NCI-H2081 (cell line): ENCODE measurements around the gene PSMC6.
A peak's percentile ranks its signal among the peaks of the same experiment; 100 is the strongest.
"Not testable (repeated sequence)": the region's sequence is repeated elsewhere in the genome, so short reads cannot be mapped to it uniquely, and the experiment has no call there.

Experiments
- DNase-seq, 2 experiments: peaks; one replicate each; lab custom pipeline; 2025; lab: John Stamatoyannopoulos, UW

The PSMC6 gene

DNA sequence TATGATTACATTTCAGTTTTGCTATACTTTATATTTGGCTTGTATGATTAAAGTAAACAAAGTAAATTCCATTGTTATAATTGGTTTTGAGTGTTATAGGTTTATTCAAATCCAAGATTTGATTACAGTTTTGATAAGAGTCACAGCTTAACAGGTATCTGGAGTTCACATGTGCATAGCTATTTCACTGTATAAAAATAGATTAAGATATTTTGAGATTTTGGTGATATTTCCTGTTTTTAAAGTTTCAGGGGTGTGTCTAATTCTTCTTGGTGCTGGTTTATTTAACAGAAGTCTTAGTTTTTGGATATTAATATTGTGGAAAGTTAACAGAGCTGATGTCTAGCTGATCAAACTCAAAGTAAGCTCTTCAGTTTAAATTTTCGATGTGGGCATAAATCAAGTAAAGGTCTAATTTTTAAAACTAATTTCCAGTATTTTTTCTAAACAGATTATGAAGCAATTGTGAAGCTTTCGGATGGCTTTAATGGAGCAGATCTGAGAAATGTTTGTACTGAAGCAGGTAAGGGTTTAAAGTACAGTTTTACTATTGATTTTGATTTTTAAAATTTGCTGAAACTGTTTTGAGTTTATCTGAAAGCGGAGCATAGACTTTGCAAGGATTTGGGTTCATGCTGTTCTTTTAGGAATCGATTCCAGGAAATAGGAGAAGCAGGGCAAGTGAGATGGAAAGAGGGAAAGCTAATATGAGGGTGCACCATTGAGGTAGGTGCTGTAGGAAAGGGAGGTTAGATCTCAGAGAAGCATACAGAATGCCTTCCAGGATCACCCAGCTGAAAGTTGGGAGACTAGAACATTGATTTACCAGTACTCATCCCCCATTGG, 16.7 kb downstream of the PSMC6 start:
- no peak for DNase-seq

DNA sequence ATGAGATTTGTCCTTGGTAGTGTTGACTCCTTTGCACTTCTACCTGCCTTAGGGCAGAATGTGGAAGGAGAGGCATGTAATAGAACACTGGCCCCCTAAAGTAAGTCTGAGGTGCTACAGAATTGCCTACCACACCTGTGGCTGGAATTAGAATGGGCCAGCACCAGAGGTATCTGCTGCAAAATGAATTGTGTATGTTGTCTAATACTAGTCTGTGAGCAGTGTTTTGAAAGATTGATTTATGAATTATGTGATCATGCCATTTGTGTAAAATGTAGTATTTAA, 17.3 kb downstream of the PSMC6 start:
- DNase-seq, result no peak

DNA sequence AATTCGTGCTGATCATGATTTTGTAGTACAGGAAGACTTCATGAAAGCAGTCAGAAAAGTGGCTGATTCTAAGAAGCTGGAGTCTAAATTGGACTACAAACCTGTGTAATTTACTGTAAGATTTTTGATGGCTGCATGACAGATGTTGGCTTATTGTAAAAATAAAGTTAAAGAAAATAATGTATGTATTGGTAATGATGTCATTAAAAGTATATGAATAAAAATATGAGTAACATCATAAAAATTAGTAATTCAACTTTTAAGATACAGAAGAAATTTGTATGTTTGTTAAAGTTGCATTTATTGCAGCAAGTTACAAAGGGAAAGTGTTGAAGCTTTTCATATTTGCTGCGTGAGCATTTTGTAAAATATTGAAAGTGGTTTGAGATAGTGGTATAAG, 20.5 kb downstream of the PSMC6 start:
- not testable (repeated sequence) for DNase-seq

DNA sequence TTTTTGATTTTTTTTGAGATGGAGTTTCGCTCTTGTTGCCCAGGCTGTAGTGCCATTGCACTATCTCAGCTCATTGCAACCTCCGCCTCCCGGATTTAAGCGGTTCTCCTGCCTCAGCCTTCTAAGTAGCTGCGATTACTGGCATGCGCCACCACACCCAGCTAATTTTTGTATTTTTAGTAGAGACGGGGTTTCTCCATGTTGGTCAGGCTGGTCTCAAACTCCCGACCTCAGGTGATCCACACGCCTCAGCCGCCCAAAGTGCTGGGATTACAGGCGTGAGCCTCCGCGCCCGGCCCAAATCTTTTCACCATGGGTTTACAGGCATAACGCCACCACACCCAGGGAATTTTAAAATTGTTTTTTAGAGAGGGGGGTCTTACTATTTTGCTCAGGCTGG, 22.0 kb downstream of the PSMC6 start:
- DNase-seq, result not testable (repeated sequence)

DNA sequence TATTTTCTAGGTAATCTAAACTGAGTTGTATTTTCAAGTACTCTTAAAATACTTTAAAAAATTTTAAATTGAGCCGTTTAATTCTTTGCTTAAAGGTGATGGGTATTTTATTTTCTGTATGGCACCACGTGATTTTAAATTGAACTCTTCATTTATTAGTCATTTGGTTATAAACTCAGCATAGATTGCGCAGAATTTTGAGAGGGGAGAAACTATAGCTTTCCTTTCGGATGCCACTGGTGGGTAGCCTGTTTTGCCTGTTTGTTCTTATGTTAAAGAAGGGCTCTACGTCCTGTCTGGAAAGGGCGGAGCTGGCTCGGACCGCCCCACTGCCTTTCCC, 22.6 kb downstream of the PSMC6 start:
- DNase-seq, result no peak

DNA sequence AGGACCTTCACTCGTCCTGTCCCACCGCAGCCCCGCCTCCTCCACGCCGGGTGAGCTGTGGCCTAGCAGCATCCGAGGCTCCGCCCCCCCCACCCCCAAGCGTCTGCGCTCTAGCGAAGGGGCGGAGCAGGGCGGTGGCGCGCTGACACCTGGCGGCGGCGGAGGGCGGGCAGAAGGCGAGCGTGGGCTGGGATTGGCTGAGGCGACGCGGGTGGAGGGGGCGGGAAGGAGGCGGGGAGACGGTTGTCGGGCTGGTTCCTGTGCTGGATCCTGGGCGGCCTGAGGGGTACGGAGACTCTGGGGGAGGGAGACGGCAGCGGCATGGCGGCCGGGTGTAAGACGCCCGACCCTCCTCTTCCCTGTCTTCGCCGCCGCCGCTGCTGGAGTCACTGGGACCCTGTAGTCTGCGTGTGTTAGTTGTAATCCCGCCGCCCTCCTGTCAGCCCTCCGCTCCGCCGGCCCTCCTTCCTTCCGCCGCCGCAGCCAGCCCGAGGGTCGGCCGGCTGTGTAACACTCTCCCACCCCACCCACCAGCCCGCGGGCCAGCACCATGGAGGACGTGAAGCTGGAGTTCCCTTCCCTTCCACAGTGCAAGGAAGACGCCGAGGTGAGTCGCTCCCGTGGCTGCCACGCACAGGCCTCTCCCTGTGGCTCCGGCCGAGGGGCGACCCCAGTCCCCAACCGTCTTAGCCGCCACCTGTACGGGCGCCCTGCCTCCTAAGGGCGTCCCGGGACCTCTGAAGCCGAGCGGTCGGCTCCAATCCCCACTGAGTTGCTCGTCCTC, 23.1 kb downstream of the PSMC6 start, which contains the start of gene STYX:
Gene STYX, plus strand, starts transcription at position 242 of the 784 bp plus-strand sequence. Its CDS starts 309 bp downstream, at position 551.
- DNase-seq, result peak; percentile 97 to 98

DNA sequence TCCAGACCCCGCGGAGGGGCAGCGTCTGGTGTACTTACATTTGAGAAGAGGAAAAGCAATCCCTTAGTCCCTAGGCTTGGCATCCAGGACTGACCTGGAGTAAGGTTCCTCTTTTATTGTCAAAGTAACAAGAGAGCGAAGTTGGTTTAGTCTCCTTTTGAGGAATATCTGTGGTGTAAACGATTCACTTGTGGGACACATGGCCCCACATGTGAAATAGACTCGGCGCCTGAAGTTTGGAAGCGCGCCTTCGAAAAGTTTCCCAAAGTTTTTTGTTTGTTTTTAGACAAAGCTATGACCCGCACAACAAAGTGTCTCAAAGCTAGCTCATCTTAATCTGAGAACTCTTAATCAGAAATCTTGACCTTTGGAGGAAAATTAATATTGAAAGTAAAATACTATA, 23.7 kb downstream of the PSMC6 start:
- no peak for DNase-seq

DNA sequence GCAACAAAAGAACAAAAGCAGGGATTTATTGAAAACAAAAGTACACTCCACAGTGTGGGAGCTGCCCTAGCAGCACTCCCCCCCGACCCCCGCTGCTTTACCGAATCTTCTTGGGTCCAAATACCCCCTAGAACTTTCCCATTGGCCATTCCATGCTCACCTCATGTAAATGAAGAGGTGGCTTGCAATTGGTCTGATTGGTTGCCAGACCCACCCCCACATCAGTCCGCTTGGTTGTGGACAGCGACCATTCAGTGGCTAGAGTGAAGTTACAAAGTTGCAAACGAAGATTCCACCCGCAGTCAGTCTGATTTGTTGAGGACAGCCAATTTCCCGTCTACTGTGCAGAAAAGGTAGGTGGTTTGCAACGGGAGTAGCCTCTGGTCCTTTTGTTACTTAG, 26.8 kb downstream of the PSMC6 start:
- DNase-seq, result no peak

DNA sequence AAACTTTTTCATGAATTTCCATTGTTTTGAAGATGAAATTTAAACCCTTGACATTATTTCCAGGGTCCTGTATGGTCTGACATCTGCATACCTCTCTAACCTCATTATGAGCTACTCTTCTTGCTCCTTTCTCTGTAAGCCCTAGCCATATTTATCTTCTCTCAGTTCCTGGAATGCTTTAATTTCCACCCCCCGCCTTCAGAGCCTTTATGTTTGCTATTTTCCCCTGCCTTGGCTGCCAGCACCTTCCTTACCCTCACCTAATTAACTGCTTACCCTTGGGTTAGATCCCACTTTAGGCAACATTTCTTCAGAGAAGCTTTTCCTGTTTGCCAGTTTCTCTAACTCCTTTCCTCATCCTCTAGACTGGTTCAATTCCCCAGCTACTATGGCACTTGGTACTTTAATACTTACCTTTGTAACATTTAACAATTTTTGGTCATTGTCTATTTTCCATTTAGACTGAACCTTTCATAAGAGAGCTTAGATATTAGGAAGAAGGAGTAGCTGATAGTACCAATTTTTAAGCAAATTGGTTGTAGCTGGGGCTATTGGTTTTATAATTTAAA, 29.0 kb downstream of the PSMC6 start:
- DNase-seq, result no peak

DNA sequence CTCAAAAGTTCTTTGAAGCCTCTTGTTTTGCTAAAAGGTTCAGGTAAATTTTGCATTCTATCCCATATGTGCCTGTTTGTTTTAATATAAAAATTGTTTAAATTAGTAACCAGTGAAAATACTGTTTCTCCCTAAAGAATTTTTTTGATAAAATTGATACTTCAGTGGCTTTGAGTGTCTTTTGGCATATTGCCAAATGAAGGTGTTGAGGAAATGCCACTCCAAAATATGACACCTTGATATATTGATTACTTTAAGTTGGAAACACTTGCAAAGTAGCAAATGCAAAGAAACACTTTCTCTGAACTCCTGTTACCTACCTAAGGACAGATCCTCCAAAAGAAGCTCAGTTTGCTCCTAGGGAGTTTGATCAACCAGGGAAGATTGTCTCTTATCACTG, 31.4 kb downstream of the PSMC6 start:
- no peak for DNase-seq

DNA sequence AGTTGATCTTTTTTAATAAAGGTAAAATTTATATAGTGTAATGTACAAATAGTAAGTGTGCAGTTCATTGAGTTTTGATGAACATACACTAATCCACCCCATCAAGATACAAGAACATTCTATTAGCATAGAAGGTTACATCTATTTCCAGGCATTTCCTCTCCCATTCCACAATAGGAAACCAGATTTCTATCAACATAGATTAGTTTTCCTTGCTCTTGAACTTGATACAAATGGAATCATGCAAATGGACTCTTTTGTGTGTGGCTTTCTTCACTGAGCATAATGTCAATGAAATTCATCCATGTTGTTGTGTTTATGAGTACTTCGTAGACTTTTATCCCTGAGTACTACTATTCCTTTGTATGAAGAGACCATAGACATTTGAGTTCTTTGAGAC, 33.8 kb downstream of the PSMC6 start:
- no peak for DNase-seq

DNA sequence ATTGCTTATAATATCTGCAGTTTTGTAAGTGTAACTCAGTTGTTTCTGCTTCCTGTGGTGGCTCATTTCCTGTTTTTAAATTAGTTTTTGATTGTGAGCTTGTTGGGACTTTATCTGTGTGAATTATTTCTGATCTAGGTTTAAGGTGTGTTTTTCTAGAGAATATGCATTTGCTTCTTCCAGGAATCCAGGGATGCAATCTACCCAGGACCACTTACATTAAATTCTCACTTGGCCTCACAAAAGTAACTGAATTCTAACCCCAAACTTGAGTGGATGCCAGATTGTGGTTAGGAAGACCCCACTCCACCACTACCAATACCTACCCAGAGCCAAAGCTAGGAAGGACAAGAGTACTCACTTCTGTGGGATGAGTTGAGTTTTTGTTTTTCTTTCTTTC, 34.9 kb downstream of the PSMC6 start:
- DNase-seq, result no peak

DNA sequence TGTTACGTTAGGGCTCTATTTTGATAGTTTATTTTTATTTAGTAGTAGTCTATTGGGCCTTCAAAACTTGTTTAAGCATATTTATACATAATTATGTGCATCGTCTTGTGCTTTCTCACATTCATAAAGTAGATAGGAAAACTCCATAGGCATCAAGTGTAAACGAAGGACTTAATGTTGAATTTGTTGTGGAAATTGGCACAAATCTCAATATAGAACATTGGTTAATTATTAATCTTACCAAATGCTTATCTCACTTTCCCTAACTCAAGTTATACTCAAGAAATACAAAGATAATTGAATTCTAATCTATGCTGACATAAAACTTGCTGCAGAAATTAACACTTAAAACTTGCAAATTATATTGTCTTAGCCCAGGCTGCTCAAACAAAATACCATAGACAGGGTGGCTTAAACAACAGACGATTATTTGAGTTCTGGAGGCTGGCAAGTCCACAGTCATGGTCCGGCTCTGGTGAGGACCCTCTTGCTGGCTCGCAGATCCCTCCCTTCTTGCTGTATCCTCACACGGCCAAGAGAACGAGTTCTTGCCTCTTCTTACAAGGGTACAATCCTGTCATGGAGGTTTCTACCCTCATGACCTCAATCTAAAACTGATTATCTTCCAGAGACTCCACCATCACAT, 41.8 kb downstream of the PSMC6 start:
- no peak for DNase-seq

DNA sequence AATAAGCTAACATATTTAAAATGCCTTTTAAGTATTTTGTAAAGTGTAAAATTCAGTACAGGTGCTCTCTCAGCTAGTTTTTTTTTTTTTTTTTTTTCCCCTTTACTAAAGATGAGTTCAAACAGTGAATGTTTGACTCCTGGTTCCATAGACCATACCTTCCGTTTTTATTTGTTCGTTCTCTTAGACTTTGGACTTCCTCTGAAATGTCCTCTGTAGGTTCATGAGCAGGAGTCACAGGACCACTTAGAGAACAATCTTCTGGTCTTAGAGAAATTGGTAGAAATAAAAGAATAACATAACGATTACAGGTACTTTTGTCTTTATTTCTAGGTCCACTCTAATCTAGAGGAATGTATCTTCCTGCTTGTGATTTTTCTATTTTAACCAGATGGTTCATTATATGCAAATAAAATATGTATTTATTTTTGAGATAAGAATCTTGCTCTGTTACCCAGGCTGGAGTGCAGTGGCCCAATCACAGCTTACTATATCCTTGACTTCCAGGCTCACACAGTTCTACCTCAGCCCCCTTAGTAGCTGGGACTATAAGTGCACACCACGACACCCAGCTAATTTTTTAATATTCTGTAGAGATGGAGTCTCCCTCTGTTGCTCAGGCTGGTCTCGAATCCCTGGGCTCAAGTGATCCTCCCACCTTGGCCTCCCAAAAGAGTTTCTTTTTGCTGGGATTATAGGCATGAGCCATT, 48.8 kb downstream of the PSMC6 start:
- DNase-seq, result no peak

DNA sequence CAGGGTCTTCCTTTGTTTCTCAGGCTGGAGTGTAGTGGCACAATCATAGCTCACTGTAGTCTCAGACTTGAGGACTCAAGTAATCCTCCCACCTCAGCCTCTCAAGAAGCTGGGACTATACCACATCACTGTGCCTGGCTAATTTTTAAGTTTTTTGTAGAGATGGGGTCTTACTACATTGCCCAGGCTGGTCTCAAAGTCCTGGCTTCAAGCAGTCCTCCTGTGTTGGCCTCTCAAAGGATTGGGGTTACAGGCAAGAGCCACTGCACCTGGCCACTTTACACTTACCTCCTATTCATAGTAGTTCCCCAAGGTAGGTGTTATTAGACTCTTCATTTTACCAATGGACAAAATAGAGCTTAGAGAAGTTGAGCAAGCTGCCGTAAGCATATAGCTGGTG, 52.1 kb downstream of the PSMC6 start:
- no peak for DNase-seq

DNA sequence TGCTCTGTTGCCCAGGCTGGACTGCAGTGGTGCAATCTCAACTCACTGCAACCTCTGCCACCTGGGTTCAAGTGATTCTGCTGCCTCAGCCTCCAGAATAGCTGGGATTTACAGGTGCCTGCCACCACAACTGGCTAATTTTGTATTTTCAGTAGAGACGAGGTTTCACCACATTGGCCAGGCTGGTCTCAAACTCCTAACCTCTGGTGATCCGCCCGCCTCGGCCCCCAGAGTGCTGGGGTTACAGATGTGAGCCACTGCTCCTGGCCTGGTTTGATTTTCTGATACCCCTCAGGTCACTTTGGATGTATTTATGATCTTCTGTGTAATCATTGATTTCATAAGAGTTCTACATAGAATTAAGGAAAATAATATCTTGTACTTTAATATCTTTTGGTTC, 55.9 kb downstream of the PSMC6 start:
- not testable (repeated sequence) for DNase-seq

DNA sequence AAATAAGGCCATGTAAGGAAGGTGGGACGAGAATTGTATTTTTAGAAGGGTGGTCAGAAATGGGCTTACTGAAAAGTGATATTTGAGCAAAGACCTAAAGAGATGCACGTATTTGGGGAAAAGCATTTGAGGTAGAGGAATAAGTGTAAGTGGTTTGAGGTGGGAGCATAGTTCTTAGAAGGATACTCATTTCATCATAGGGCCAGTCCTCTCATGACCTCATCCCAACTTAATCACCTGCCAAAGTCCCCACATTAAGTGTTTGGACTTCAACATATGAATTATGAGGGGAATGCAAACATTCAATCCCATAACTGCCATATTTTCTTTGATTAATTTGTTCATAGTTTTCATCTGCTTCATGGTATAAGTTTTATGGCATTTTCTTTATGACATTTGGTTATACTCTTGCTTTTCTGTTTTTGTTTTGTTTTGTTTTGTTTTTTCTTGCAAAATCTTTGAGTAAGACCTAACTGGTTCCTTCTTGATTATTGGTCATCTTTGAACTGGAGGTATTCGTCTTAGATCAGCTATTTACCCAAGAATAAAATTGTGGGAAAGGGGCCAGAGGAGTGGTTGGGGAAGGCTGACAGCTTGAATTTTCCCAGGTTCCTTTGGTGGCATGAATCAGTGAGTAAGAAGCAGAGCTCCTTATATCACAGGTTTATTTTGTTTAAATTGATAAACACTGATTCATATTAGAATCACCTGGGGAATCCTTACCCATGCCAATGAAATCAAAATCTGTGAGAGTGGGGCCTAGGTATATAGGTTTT, 60.2 kb downstream of the PSMC6 start:
- no peak for DNase-seq

DNA sequence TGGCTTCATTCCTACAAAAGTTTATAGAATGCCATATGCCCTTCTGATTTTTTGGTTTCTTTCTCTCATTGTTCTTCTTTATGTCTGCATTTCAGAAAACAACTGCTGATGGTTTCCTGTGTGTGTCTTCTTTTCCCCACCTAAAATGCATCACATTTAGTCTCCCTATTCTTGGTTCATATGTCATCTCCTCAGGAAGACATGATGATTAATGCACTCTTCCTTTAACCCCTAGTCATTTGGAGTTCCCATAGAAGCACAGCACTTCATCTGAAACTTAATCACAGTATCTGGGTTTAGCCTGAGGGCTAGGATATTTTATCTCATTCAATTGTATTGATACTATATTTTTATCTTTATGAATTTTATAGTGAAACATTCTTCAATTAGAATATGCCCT, 62.9 kb downstream of the PSMC6 start:
- no peak for DNase-seq

DNA sequence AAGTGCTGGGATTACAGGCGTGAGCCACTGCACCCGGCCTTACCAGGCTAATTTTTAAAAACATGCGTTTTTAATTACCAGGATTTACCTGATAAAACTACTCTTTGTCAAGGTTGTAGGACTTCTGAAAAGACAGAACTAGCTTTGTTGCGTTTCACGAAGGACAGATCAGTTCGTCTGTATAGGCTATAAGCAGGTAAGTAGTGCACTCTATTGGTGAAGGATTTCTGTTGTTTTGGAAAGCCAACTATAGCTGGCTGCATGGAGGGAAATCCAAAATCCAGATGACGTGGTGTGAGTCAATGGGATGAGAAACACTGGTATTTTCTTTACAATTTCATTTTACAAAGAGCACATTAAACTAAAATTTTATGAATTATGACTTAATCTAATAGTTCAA, 69.8 kb downstream of the PSMC6 start:
- DNase-seq, result no peak
